Measurements from ENCODE around the gene IL23R.

- TF ChIP-seq FOXM1 (IDR thresholded peaks at IDR 0.05; ENCODE audit: borderline replicate concordance) (no peak), TARDBP (IDR thresholded peaks at IDR 0.05) (no peak), BHLHE40 (IDR thresholded peaks at IDR 0.05; ENCODE audit: borderline replicate concordance) (no peak), FOXK2 (IDR thresholded peaks at IDR 0.05) (no peak), ZNF384 (IDR thresholded peaks at IDR 0.05) (no peak), L3MBTL2 (conservative IDR thresholded peaks at IDR 0.05) (no peak), NFRKB (IDR thresholded peaks at IDR 0.05) (no peak), FOXA1 (IDR thresholded peaks at IDR 0.05) (no peak), LEF1 (IDR thresholded peaks at IDR 0.05; ENCODE audit: borderline replicate concordance) (no peak), CTBP1 (IDR thresholded peaks at IDR 0.05; ENCODE audit: borderline replicate concordance) (no peak)
Measured at GRCh38 chr1:67208217-67208616, 42.0 kb downstream of the IL23R start.
